SH-SY5Y (cell line): ENCODE results near the gene CENPX.

Source experiments
- GATA2 ChIP-seq: IDR thresholded peaks from 2 replicates; pipeline ENCODE4 v1.6.1; 2011; ENCODE audit warnings: mild to moderate bottlenecking, low read depth, low read length
- GATA3 ChIP-seq: IDR thresholded peaks from 2 replicates; pipeline ENCODE4 v1.6.1; 2011; ENCODE audit warnings: low read depth, mild to moderate bottlenecking, low read length, moderate library complexity

DNA sequence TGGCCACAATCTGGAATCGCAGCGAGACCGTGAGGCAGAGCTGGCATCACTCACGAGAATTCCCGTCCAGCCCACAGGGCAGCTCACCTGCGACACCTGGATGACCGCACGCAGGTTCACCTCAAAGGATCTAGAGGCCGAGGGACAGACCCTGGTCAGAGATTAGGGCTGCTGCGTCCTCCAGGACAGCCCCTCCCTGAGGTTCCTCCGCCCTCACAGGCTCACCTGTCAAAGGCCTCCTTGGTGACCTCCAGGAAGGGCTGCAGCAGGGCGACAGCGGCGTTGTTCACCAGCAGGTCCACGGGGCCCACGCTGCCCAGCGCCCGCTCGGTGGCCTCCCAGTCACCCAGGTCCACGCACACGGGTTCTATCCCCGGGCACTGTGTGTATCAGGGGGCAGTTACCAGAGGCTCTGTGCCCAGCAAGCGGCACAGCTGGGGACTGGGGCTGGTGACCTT is 14.0 kb upstream of the CENPX start:
- TF ChIP-seq GATA3 (no peak), GATA2 (no peak)
